Measurements from ENCODE around the gene C1QTNF8. TPM values are rescaled to one million over a fixed set of nuclear protein-coding genes. Genes with fewer than 3 reads are reported as not detected.

C1QTNF8 gene
- total and polyA plus RNA-seq, 2 of the 8 experiments (the other 6 are each of a cell fraction or from before 2014, with no cell fraction given): not detected

DNA sequence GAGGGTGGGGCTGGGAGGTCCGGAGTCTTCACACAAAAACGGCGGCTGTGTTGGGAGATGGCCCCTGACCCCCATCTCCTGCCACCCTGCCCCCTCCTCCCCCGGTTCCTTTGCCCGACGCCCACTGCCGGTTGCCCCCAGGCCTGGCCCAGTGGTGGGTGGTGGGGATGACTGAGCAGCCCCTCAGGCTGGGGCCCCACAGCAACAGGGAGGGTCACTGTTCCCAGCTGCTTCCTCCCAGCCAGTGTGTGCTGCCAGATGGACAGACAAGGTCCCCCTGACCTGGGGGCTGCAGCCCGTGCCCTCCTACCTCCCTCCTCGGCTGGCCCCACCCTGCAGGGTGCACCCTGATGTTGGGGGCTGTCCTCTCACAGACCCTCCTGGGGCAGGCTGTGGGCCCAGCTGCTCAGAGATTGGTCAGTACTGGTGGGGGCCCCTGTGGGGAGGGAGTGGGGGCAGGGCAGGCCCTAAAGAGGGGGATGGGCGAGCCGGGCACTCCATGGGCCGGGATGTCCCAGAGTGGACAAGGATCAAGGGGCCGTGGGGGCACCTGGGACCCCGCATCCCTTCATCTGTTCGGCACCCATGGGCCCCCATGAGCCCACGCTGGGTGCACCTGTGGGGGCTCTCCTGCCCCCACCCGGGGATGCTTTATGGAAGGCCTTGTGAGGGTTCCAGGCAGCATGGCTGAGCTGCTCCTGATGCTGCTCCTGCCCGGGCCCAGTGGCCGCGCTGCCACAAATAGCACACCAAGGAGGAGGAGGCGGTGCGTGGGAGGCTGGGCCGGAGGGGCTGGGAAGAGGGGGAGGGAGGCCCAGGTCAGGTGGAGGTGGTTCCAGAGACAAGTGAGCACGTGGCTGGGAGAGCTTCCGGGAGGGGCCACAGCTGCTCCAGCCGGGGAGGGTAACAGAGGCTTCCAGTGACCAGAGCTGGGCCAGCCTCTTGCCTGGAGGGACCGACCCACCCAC lies 5.1 kb downstream of the C1QTNF8 start (continued):
- TF ChIP-seq BACH1 (IDR thresholded peaks at IDR 0.05; ENCODE audit: low read length) (no peak), RBBP5 (IDR thresholded peaks at IDR 0.05; ENCODE audit: borderline replicate concordance, low read depth, low read length) (no peak), ASH2L (IDR thresholded peaks at IDR 0.05; ENCODE audit: low read length) (no peak), CBX8 (IDR thresholded peaks at IDR 0.05; ENCODE audit: borderline replicate concordance, low read depth, low read length) (no peak), JUND (IDR thresholded peaks at IDR 0.05; ENCODE audit: low read length) (no peak), CTBP2 (IDR thresholded peaks at IDR 0.05; ENCODE audit: borderline replicate concordance, insufficient read depth, insufficient read length, low read length) (no peak)

All from H1 (cell line).